CD4-positive, alpha-beta T cell treated with Interleukin-17A for 4 hours (primary cell): ENCODE data around the gene TRAPPC2L.
"Not testable (repeated sequence)": the region's sequence is repeated elsewhere in the genome, so short reads cannot be mapped to it uniquely, and the experiment has no call there.

ENCODE experiments used
- DNase-seq: peaks from one replicate; pipeline ENCODE4 v3.0.0-alpha.2; 2020; ENCODE audit warnings: mixed read lengths

TRAPPC2L gene

GRCh38 chr16:88819126-88819525 is 37.8 kb upstream of the TRAPPC2L start:
- DNase-seq = no peak

DNA sequence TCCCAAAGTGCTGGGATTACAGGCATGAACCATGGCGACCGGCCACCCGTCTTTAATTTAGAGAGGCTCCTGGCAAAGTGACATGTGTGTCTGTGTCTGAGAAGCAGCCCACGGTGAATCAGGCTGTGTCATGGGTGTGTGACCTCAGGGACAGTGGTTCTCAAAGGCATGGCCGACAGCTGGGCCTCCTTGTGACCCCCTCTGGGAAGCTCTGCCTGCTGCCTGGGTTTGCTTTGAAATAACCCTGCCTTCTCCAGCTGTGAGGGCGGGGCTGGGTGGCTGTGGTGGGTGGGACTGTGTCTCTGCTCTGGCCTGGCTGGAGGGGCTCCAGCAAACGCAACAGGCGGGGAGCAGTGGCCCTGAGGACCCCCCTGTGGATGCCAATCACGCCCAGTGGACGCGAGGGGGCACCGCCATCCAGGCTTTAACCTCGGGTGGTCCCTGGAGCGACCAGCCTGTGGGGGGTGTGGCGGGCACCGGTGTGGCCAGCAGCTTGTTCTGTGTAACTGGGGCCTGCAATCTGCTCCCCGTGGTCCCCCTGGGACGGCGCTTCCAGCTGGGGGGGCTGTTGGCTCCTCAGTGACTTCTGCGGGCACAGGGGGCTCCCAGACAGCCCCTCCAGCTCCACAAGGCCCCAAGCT is 36.4 kb upstream of the TRAPPC2L start:
- DNase-seq = no peak

GRCh38 chr16:88821168-88821850 is 35.6 kb upstream of the TRAPPC2L start:
- DNase-seq = no peak

DNA sequence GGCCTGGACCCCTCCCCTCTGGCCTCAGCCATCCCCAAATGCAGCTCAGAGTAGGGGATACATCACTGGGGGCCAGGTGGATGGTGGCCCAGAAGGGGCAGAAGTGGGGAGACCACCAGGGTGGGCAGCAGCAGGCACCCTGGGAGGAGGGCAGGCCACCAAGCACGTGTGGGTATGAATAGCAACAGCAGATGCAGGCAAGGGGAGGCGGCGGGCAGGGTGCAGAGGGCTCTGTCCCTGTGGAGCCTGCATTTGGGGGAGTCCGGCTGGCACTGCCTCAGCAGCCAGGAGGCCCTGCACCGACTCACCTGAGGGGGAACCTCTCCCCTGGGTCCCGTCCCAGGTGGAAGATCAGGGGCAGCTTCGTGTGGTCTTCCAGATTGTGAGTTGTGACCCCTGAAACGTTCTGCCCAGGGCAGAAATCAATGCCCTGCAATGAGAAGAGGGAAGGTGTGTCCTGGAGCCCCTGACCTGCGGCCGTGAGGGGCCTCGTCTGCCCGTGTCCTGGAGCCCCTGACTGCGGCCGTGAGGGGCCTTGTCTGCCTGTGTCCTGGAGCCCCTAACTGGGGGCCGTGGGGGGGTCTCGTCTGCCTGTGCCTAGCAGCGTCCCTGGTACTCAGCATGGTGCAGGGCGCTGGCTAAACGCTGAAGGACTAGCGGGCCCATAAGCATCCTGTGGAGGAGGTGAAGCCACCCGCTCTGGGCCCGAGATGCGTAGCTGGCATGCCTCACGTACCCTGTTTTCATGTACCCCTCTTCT is 34.5 kb upstream of the TRAPPC2L start:
- DNase-seq = no peak

GRCh38 chr16:88823646-88824045 is 33.3 kb upstream of the TRAPPC2L start:
- DNase-seq = not testable (repeated sequence)

DNA sequence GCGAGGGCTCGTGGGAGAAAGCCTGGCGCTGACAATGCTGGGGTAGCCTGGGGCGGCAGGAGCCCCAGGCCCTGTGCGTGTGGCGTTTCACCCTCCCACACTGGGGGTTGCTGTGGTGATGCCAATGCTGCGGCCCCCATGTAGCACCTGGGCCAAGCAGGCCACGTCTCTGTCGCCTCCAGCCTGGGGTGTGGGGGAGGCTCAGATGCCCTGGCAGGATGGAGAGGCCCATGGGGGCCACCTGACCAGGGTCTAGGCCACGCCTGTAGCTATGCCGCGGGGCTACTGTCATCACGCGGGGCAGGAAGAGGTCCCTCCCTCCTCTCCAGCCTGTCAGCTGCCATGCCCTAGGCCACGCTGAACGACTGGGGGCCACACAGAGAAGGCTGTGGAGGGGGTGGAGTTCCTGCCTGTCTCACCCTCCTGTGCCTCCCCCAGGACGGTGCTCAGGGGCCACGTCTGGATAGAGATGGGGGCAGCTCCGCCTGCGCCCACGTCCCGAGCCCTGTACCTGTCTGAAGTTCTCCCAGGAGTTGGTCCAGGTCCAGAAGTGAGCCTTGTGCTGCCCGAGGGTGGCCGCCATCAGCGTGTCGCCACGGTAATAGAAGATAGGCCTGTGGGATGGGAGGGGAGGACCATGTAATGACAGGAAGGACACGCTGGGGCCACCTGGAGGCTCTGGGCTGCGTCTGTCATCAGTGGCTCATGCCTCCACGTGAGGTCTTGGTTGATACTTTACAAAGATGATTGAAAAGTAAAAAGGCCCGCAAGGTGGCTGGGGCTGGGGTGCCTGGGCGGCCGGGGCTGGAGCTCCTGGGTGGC is 32.5 kb upstream of the TRAPPC2L start:
- DNase-seq = no peak

DNA sequence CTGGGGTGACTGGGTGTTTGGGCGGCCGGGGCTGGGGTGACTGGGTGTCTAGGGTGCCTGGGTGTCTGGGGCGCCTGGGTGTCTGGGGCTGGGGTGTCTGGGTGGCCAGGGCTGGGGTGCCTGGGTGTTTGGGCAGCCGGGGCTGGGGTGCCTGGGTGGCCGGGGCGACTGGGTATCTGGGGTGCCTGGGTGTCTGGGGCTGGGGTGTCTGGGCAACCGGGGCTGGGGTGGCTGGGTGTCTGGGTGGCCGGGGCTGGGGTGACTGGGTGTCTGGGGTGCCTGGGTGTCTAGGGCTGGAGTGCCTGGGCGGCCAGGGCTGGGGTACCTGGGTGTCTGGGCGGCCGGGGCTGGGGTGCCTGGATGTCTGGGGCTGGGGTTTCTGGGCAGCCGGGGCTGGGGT is 31.8 kb upstream of the TRAPPC2L start:
- no peak for DNase-seq

GRCh38 chr16:88826070-88826840 is 30.7 kb upstream of the TRAPPC2L start:
- DNase-seq = no peak

DNA sequence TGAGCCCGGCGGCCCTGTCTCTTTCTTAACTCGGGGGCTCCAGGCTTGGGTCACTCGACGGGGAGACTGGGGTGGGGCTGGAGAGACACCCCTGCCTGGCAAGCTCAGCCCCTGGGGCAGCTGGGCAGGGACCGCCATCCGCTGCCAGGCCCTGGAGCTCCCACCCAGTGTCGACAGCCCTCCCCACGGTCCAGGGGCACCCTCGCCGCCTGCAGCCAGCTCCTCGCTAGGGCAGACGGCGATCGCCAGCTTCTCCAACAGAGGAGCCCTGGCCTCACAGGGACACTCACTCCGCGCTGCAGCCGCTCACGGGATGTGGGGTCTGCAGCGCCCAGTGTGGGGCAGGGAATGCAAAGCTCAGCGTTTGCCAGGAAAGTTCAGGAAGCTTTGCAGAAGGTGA is 29.2 kb upstream of the TRAPPC2L start:
- no peak for DNase-seq

GRCh38 chr16:88828711-88829110 is 28.2 kb upstream of the TRAPPC2L start:
- DNase-seq = no peak

DNA sequence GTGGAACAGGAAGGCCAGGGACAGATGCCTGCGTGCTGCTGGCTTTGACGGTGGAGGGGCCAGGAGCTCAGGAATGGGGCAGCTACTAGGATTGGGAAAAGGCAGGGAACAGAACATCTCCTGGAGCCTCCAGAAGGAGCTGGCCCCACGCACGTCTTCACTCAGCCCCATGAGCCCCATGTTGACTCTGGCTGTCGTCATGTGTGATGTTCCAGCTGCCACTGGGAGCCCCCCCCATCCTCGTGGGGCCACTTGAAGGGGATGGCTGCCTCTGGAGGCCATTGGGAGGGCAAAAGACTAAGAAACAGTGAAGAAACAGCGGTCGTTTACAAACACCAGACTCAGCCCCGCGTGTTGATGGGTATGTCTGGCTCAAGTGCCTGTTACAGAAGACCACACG is 26.7 kb upstream of the TRAPPC2L start:
- DNase-seq = no peak

- DNase-seq = no peak
Observed at GRCh38 chr16:88830783-88831182, 26.1 kb upstream of the TRAPPC2L start.

- no peak for DNase-seq
Observed at GRCh38 chr16:88831838-88832237, 25.1 kb upstream of the TRAPPC2L start.

DNA sequence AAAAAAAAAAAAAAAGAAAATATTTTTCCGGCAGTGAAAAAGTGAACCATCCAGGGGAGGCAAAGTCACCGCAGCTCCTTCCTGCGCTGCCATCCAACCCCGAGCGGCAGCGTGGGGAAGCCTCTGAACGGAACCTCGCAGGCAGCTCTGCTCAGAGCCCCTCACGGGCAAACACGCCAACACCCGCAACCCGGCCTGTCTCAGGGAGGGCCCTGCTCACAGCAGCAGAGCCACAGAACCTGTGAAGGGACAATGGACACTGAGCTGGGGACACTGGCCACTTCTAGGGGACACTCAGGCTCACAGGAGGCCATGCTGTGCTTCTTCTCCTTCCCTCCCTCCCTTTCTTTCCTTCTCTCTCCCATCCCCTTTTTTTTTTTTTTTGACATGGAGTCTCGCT is 23.8 kb upstream of the TRAPPC2L start:
- no peak for DNase-seq

- DNase-seq = no peak
Observed at GRCh38 chr16:88834670-88835069, 22.3 kb upstream of the TRAPPC2L start.

GRCh38 chr16:88835383-88835782 is 21.5 kb upstream of the TRAPPC2L start:
- DNase-seq = no peak

- DNase-seq = no peak
Observed at GRCh38 chr16:88835818-88836217, 21.1 kb upstream of the TRAPPC2L start.

DNA sequence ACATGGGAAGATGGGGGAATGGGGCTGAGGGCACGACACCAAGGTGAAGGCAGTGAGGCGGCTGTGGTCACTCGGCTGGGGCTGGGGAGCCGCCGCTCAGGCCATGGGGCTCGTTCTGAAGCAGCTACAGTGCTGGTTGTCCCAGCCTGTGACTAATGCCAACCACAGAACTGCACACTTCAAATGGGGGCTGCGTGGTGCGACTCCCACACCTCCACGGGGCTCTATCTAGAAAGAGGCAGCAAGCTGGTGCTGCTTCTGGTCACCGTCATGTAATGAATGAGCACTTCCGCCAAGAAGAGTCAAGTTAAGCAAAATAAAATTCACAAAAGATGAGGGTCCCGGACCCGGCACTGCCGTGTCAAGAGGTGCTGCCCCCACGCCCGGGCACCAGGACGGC is 20.1 kb upstream of the TRAPPC2L start:
- DNase-seq = no peak

DNA sequence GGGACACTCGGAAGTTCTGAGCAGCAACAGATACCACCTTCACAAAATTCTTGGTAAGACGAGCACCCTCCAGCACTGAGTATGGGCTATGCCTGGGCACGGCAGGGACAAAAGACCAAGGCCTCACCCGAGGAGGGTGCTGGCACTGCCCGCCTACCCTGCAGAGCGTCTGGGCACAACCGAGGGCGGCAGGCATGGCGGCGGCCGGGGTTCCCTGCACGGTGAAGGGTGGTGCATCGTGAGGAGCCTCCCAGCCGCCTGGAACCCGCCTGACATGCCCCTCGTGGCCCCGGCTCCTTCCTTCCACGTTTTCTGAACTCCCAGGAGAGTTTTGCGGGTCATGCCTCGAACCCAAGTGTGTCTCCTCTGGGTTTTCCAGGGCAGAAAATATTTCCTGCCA is 19.1 kb upstream of the TRAPPC2L start:
- DNase-seq = no peak

DNA sequence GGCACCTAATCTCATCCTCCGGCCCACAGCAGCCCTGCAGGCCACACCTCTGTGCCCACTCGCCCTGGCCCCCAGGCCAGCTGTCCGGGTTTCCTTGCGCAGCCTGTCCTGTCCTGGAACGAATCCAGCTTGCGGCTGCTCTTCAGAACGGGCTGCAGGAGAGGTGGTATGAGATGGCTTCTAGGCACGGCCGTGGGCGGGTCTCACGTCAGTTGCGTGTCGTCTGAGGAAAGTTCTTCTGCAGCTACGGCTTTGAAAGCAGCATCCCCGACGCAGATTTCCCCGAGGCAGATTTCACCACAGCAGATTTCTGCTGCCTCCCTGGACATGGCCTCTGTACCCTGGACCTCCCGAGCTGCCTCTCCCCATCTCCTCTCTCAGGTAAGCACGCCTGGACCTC is 18.4 kb upstream of the TRAPPC2L start:
- DNase-seq = no peak

- DNase-seq = no peak
Observed at GRCh38 chr16:88839026-88839529, 17.8 kb upstream of the TRAPPC2L start.
